HG03378 (cell line): ENCODE measurements around the gene EFNA3.
"Not testable (repeated sequence)": the region's sequence is repeated elsewhere in the genome, so short reads cannot be mapped to it uniquely, and the experiment has no call there.

Source experiments
- ATAC-seq: cut with Tn5 transposase; IDR thresholded peaks from one replicate; pipeline ENCODE4 v1.9.1; 2021; ENCODE audit warnings: mild to moderate bottlenecking, moderate library complexity; ENCODE audit not compliant: unreplicated experiment

The EFNA3 gene

DNA sequence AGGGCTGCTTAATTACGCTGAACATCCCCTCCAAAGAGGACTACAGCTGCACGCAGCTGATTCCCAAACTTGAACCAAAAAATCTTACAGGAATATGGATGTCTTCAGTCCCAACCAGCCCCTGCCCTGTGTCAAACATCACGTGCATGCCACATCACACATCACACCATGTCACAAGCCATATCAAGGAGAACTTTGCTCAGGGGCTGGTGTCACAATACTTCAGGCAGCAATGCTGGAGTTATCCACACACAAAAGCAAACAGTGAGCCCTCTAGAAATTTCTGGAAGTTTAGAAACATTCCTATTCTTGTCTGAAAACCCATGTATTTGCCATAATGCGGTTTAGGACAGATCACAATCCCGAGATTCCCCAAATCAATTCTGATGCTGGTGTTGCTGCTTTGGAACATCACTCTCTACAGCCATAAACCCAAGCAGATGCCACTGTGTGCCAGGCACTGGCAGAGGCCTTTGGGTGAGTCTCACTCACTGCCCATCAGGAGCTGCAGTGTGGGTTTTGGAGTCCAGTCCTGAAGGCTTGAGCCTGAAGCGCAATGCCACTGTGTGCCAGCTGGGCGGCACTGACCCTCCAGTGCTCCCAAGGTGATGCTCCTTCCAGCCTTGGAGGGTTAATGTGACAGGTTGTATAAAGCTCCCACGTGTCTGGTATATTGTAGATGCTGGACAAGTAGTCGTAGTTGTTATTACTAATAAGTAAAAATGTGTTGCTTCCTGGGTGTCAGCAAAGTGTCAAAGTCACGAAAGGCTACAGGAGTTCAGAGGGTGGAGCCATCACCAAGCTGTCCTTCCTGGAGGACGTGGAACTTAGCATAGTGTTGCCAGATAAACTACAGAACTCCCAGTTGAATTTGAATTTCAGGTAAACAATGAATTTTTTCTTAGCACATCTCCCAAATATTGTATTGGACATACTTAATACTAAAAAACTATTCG is 28.9 kb downstream of the EFNA3 start:
- ATAC-seq, result no peak

DNA sequence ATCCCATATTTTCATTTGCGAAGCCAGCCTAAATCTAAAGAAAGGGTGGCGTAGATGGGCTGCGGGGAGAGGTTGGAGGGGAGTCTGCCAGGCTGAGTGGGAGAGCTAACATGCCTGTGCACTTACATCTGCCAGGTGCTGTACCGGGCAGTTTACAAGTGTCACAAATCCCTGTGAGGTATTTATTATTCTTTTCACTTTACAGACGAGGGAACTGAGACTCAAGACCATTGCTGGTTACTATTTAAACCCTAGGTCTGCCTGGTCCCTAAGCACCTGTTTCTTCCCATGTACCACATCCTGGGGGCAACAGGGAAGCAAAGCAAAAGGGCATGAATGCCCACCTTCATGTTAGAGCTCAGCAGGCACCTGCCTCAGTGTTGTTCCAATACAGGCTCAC is 29.7 kb downstream of the EFNA3 start:
- no peak for ATAC-seq

DNA sequence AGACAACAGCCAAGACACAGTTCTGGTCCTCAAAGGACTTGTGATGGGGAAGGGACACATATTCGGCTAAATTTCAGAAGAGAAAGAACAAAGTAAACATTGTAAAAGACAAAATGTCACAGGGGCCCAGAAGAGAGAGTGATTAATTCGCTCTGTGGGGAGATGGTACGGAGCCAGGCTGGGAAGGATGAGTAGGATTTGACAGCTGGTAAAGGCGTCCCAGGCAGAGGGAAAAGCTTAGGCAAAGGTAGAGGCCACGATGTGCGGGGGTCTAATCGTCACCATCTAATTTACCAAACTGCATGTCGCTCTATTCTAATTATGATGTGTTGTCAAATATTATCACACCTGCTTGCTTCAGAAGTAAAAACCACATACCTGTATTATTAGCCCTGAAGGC is 31.7 kb downstream of the EFNA3 start:
- ATAC-seq, result no peak

DNA sequence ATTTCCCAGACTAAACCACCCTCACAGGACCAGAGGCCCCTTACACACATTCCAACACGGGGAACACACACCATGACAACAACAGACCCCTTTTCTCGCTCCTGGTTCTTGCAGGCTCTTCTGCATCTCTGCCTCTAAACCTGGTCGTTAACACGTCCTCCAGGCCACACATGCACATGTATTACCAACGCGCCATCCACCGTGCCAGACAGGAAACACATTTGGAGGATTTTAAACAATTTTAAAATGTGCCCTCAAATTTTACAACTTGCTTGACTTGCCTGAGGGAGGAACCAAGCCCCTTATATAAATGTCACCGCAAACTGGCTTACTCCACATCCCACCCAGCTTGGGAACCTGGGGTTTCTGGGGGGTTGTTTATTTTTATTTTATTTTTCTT is 32.2 kb downstream of the EFNA3 start:
- ATAC-seq, result no peak

DNA sequence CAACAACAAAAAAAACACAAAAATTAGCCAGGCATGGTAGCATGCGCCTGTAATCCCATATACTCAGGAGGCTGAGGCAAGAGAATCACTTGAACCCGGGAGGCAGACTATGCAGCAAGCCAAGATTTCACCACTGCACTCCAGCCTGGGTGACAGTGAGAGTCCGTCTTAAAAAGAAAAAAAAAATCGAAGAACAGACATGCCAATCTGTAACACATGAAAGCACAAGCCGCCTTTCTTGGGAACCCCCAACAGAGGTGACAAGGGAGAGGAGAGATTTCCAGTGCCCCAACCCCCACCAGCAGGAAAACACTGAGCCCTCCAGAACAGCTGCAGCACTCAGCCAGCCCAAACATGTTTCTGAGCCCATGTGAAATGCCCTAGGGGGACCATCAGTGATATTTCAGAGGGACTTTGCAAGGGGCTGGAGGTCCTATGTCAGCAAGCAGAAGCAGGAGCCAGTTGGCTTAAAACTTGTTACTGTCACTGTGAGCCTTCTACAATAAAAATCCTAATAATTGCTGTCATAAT is 34.9 kb downstream of the EFNA3 start:
- ATAC-seq, result no peak

DNA sequence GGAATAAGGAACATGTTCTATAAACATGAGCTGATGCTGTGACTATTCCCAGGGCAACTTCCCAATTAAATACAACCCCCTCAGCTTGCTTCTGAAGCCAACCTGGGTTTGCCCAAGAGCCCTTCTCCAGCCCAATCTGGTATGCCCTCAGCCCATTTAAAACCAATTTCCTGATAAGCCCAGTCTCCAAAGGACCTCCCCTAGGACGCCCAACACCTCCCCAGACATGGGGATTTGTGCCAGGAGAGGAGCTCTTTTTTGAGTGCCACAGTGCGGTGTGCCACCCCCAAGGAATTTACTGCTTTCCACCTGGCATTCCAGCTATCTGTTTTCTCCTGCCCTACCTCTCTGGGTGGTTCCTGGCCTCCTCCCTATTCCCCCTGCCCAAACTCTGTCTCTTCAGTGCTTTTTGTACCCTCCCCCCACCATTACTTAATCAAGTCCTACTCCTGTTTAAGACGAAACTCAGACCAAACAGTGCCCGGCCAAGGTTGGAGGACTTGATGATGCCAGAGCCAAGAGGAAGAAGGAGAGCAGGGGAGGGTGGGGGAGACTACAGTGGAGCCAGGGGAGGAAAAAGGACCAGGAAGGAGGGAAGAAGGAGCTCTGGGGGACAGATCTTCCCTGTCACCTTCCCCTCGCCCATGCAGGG is 37.6 kb downstream of the EFNA3 start:
- ATAC-seq, result no peak

DNA sequence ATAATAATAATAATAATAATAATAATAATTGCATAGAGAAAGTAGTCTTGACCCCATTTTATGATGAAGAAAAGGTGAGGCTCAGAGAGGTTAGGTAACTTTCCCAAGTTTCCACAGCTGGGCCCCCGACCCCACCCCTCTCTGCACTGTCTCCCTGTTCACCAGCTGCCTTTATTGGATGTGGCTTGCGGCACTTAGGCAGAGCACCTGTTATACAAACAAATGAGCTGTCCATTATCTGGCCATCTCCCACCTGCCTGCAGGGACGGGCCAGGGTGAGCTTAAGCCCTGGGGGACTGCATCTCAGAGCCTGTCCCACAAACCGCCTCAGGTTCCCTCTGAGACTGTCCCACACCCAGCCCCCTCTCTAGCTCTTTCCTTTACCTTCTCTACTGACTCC is 39.0 kb downstream of the EFNA3 start:
- ATAC-seq, result no peak

DNA sequence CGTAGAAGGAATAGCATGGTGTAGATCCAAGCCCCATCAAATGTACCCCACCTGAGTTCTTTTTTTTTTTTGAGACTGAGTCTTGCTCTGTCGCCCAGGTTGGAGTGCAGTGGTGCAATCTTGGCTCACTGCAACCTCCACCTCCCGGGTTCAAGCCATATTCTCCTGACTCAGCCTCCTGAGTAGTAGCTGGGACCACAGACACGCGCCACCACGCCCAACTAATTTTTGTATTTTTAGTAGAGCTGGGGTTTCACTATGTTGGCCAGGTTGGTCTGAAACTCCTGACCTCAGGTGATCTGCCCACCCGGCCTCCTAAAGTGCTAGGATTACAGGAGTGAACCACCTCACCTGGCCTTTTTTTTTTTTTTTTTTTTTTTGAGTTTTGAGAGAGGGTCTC is 39.5 kb downstream of the EFNA3 start:
- not testable (repeated sequence) for ATAC-seq

DNA sequence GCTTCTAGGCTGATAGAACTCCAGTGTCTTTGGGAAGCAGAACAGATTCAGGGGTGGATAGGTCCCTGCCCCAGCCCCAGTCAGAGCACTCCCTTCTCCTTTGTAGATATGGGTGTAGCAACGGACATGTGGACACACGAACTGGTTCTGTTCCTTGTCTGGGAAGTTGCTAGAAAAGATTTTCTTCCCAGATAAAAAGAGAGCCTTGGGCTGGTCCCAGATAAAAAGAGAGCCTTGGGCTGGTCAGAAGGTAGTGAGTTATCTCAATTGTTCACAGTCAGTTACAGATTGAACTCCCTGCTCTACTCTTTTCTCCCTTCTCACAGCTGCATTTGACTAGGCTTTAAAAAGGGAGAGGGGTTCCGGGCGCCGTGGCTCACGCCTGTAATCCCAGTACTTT is 41.6 kb downstream of the EFNA3 start:
- ATAC-seq, result no peak

DNA sequence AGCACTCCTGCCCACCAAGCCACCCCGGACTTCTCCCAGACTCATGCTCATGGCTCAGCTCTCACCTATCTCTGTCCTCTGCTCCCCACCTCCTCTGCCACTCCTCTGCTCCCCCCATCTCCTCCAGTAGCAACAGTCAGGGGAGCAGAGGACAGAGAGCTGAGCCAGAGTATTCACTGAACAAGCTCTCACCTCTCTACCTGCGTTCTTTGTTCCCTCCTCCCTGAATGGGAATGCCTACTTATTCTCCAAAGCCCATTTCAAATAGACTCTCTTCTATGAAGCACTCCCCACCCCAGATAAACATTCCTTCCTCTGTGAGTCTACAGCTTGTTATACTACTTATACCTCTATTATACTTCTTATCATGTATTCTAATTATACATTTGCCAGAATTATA is 42.6 kb downstream of the EFNA3 start:
- no peak for ATAC-seq

DNA sequence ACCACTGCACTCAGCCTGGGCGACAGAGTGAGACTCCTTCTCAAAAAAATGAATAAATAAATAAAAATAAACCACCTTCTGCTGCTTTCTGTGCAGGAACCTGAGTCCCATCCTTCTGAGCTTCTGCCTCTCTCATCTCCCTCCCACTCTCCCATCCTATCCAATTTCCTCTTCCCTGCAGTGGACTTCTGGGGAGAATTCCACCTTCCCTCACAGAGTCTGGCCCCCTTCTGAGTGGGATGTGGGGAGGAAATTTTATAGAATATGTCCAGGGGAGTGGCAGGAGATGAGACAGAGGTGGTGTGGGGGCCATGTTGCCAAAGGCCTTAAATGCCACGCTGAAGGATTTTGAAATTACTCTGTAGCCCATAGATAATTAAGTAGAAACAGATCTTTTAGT is 43.7 kb downstream of the EFNA3 start:
- no peak for ATAC-seq

DNA sequence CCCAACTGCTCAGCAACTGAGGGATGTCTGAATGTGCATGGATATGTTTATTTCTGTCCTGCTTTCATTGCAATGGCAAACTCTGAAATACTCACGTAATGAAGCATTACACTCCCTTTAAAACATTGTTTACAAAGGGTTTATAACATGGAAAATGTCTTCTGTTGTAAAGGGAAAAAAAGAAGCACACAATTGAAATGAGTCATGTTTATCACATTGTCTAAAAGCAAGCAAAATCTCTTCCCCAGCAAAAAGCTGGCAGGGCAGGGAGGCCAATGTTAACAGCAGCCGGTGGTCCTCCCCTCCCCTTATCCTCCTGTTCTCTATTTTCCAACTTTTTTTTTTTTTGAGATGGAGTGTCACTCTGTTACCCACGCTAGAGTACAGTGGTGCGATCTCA is 45.2 kb downstream of the EFNA3 start:
- no peak for ATAC-seq

DNA sequence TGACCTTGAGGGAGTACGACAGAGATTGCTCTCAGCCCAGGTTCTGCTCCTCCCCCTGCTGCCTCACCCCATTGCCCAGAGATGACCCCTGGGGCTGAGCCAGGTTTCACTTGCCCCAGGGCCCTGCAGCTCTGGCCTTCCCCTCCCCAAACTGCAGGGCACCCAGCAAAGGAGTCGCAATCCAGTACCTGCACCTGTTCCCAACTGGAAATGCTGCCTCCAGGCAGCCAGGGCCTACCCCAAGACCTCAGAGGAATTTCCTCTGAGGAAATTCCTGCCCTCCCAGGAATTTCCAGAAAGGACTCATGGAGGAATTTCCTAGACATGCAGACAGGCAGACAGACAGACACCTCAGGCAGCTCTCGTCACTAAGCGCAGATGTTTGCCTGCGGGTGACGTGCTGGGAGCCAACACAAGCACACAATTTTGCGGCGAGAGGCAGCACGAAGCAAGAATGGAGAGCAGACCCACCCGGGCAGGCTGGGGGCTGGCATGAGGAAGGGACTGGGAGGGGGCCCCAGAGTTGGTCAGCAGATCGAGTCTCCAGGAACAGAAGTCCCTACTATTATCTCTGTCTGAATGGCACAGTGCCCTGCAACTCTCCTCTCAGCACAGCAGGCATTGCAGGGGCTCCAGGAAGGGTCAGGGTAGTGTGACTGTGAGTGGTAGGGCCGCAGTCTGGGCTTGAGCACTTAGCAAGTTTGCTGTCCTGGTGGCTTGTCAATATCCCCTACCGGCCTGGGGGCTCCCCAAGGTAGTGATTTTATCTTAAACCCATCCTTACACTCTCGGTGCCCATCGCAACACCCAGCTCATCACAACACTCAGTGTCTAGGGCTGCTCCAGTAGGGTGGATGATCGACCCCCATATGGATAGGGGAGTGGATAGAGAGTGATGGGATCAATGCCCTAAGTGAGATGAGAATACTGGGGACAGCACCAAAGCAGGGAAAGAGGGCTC is 46.1 kb downstream of the EFNA3 start:
- no peak for ATAC-seq

DNA sequence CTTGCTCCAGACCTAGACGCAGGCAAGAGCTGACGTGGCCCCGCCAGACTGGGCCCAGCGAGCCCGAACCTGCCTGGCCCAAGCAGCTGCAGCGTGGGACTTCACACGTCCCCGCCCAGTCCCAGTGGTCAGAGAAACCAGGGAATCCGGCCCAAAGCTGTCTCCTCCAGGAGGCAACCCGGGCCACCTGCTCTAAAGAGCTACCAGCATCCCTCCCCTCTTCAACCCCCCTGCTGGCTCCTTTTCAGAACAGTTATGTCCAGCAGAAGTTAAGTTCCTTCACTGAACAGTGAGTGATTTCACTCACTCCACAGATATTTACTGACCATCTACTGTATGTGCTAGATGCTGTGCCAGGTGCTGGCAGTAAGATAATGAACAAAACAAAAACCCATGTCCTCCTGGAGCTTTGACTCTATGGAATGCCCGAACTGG is 46.9 kb downstream of the EFNA3 start:
- no peak for ATAC-seq

DNA sequence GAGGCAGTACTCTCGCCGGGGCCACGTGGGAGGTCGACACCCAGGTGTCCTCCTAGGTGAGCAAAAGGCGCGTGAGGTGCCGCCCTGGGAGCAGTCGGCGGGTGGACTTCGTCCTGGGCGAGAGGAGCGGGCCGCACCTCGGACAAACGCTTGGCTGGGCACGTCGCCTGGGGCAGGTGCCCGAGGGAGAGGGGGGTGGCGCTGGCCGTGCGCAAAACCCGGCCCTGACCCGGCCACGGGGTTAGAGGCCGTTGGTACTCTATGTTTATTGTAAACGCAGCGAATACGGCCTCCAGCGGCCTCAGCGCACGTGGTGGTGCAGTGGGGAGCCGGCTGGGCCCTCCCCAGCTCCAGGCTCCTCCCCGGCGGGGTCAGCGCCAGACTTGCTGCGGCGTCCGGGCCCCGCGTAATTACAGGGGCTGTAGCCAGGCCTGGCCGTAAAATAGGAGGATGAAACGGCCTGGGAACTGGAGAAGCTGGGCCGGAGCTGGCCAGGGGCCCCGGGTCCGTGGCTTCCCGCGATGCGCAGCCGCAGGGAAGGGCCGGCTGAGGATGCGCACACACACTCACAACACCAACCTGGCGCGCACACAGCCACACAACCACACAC is 47.4 kb downstream of the EFNA3 start:
- no peak for ATAC-seq

DNA sequence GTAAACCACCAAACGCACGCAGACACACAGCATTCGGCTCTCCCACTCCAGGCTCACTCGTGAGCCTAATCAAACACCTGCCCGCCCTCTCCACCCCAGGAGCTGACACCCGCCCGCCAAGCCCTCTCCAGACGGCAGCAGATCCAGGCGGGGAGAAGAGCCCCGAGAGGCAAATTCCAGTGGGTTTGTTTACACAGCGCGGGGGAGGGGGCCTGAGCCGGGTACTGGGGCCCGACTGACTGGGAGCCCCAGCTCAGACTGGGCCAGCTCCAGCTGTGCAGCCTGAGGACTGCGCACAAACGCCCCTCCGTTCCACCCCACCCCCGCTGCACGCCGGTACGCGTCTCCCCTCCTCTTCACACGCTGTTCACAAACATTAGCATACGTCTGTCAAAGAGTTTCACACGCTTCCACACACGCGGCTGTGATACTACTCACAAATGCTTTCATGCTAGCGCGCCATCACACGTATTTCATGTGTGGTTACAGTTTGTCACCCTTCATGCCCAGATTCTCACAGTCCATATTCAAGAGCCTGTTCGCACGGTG is 48.0 kb downstream of the EFNA3 start:
- ATAC-seq, result no peak

DNA sequence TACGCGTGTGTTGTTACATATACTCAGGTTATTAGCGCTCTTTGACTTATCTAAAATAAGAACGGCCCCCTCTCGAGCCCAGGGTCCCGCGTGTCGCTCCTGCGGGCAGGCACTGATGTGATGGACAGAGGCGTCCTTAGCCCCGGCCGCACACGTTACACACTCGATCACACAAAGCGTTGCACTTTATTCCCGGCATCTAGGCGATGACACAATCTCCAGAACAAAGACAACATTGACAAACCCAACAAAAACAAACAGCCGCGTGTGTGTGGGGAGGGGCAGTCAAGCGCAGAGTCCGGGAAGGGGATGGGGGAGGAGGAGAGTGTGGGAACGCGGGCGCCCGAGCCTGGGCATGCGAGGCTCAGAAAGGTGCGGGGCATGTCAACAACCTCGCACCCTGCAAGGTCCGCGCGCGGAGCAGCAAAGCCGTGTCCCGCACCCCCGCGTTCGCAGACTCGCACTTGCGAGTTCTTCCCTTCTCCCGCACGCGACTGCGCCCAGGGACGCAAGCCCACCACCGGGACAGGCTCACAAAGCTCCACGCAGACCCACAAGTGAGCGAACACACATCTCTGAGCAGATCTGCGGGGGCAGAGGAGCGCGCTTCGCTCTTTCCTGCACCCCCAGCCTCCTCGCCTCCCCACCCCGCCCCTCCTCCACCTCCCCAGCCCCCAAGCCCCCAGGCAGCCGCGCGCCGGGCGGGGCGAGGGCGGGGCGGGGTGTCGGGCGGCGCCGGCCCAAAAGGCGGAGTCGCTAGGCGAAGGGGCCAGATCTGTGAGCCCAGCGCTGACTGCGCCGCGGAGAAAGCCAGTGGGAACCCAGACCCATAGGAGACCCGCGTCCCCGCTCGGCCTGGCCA is 48.7 kb downstream of the EFNA3 start, which contains the start of gene EFNA1:
EFNA1 (plus strand) TSS at position 772 of the 862 bp plus-strand sequence. CDS start 102 bp downstream, outside the sequence.
- ATAC-seq, result no peak

DNA sequence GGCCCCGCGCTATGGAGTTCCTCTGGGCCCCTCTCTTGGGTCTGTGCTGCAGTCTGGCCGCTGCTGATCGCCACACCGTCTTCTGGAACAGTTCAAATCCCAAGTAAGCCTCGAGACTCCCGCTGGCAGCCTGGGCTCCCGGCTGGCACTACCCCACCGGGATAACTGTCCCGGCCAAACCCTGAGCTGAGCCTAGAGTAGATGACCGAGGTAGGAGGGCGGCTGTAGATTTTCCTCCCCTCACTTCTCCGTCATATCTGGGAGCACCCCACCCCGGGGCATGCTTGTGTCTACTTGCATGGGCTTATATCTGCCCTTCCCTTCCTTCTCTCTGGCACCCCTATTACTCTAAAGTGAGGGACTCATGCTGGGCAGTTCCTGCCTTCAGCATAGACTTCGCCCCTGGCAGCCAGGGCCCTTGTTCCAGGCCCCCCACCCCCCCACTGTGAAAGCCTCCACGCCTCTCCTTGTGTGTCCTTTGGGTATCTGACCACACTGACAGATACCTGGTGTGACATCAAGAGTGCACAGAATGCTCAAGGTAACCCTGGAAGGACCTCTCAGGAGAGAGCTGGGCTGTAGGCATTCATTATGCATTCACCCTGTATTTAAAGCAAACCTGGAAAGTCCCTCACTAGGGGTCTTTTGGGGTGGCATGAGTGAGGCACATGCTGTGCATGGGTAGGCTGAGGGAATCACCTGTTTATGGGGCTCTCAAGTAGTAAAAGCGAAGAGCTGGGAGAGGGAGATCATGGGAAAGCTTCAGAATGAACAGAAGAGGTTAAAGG is 49.5 kb downstream of the EFNA3 start:
- no peak for ATAC-seq
